Subcutaneous adipose tissue (tissue), 4 donors: ENCODE measurements around the gene VSTM2L. TPM values are rescaled to one million over a fixed set of nuclear protein-coding genes. Genes with fewer than 3 reads are reported as not detected.

ENCODE experiments used
- total RNA-seq, 4 donors: library from RNA; depleted of rRNA; stranded (reverse); fragments of >200 nt; gene quantifications; one replicate each; pipeline ENCODE4 v1.1.0, GENCODE V29; 2016
- TF ChIP-seq, protein P1 (sequence below): fragments of 450-650 bp; IDR thresholded peaks from one replicate; pipeline ENCODE4 v1.5.1; 2016; ENCODE audit warnings: low read depth, mild to moderate bottlenecking, control low read depth, antibody characterized with exemption, moderate library complexity

Gene VSTM2L
- total RNA-seq, 4 donors from 2014 or later, result 1.1 to 1.9 TPM; not detected in 2

DNA sequence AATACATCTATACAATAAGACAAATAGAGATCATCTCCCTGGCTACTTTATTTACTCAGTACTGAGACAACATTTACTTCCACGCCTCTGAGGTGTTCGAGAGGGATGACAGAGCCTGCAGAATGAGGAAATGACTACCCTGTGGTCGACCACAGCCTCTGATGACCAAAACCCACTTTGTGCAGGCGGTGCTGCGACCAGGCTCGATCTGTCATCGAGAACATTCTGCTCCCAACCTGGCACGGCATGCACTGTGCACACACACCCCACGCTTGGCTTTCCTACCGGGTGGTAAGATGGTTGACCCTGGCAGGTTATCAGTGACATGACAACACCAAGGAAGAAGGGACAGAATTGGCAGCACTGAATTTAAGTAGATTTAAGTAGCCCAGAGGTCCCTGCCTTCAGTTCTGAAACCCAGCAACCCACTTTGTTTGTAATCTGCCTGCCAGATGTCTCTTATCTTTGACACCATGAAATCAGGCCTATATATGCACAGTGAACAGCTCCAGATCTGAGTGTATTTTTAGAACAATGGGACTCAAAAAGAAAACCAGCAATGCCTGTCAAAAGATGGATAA lies 87.7 kb downstream of the VSTM2L start:
- TF ChIP-seq, protein P1, sequence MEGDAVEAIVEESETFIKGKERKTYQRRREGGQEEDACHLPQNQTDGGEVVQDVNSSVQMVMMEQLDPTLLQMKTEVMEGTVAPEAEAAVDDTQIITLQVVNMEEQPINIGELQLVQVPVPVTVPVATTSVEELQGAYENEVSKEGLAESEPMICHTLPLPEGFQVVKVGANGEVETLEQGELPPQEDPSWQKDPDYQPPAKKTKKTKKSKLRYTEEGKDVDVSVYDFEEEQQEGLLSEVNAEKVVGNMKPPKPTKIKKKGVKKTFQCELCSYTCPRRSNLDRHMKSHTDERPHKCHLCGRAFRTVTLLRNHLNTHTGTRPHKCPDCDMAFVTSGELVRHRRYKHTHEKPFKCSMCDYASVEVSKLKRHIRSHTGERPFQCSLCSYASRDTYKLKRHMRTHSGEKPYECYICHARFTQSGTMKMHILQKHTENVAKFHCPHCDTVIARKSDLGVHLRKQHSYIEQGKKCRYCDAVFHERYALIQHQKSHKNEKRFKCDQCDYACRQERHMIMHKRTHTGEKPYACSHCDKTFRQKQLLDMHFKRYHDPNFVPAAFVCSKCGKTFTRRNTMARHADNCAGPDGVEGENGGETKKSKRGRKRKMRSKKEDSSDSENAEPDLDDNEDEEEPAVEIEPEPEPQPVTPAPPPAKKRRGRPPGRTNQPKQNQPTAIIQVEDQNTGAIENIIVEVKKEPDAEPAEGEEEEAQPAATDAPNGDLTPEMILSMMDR, result no peak

DNA sequence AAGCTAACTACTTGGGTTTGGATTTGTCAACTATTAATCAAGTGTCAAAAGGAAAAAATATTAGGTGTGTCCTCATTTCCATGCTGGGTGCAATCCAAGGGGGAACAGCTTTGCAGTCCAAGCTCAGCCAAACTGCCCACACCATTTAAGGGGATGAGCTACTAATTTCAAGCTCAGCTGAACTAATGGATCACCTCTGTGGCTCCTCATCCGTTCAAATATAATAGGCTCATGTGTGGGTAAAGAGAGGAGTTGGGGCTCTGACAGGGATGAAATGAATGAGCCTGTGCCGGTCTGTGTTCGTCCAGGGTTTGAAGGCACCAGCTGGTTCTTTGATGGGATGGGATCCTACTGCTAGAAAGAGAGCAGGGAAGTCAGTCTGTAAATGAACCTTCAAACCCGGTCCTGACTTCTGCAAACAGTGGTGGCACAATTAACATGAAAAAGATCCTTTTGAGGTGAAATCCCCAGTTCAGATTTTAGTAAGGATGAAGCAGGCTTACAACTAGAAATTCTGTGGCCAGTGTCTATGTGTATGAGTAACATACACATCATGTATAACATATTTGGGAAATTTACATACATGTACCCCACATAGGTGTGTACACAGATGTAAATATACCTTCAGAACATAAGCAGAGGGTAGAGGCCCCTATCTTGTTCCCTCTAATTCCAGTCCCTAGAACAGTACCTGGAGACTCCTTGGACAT lies 88.4 kb downstream of the VSTM2L start:
- TF ChIP-seq, protein P1, result no peak

DNA sequence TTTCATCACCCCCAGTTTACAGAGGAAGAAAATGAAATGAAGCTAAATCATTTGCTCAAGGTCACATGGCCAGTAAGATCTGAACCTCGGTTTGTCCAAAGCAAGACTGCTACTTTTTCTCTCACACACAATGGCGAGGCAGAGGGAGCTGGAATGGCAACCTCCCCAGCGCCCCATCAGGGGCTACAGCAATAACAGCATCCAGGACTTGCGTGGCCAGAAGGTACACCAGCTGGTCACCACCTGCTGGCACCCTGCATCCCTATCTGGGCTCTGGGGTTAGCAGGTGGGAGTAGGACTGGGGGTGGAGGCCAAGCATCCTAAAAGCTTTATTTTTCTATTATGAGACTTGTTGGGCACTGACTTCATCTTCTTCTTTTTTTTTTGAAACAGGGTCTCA lies 89.0 kb downstream of the VSTM2L start:
- TF ChIP-seq, protein P1, result no peak

DNA sequence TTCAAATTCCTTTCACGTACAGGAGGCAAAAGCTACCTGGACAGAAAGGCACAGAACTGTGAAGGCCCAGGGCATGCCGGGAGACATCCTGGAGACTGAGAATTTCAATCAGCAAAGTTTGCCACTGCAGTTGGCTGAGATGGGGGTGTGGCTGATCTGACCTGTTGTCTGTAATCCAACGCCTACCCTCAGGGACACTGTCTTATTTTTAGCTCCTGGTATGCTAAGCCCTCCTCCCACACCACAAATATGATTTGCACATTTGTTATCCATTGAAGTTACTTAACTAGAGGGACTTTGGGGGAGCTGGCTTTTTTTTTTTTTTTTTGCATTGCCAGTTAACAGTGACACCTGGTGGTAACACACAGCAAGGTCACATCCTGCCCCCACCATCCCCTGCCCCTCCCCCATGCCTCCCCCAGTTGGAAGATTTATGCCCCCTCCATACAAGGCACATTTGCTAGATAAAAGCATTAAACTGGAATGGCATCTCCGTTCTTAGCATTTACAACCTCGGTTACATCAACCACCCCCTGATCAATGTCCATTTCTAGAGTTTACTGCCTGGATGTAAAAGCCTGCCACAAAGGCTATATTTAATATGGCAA lies 90.0 kb downstream of the VSTM2L start:
- TF ChIP-seq, protein P1, result no peak

DNA sequence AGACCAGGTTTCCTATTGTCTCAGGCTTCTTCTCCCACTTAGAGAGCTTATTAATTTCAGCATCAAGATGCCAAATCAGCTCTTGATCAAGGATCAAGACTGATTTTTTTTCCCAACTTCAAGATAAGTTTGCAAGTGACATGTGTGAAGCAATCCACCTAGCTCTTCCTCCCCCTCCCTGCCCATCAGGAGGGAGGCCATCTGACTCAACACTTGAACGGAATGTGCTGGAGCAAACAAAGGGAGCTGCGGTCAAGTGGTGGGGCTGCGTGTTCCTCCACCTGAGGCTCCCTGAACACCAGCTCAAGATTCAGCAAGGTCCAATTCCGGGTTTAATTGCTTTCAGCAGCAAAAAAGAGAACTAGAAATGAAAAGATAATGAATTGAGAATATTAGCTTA lies 91.6 kb downstream of the VSTM2L start:
- TF ChIP-seq, protein P1, result no peak

Other genes with a start within 250 kb of the VSTM2L start
- gene CTNNBL1, start 209.1 kb upstream of the VSTM2L start, total RNA-seq, result 10 to 100 TPM; 35.9 to 53.1 (median 39.2) TPM
- 10 to 100 TPM in 3 of 4 donors, 1 to 10 TPM in 1; 9.6 to 14.8 (median 12.6) TPM for gene TTI1, start 130.3 kb downstream of the VSTM2L start, total RNA-seq
- gene RPRD1B, start 130.6 kb downstream of the VSTM2L start, total RNA-seq, result 10 to 100 TPM; 18.9 to 28.7 (median 25.4) TPM